IMR-90 (cell line): ENCODE data around the gene EGFR.

Source experiments
- CTCF ChIP-seq: conservative IDR thresholded peaks from 2 replicates; pipeline ENCODE4 v1.5.1; 2012; ENCODE audit warnings: mild to moderate bottlenecking, low read depth, low read length, improper control_type of control experiment
- MAFK ChIP-seq: IDR thresholded peaks from 2 replicates; pipeline ENCODE4 v1.6.1; 2012; ENCODE audit warnings: low read depth, low read length, improper control_type of control experiment
- RAD21 ChIP-seq: IDR thresholded peaks from 2 replicates; pipeline ENCODE4 v1.6.1; 2012; ENCODE audit warnings: low read length, improper control_type of control experiment
- USF2 ChIP-seq: fragments of 150-350 bp; IDR thresholded peaks from 2 replicates; pipeline ENCODE4 v1.6.1; 2017; ENCODE audit warnings: mild to moderate bottlenecking, antibody characterized with exemption, low read length, low read depth

- TF ChIP-seq RAD21 (no peak), CTCF (no peak), USF2 (no peak), MAFK (no peak)
These were observed 74.9 kb downstream of the EGFR start for GRCh38 chr7:55093674-55094073.
